GM19395 (cell line): Measurements from ENCODE around the gene ENDOU.

Experiments
- ATAC-seq: cut with Tn5 transposase; IDR thresholded peaks from one replicate; pipeline ENCODE4 v1.9.1; 2021; ENCODE audit warnings: mild to moderate bottlenecking, moderate library complexity; ENCODE audit not compliant: unreplicated experiment

The ENDOU gene

GRCh38 chr12:47744005-47744651 is 18.8 kb upstream of the ENDOU start:
- no peak for ATAC-seq

- ATAC-seq = no peak
Measured at GRCh38 chr12:47743311-47743860, 18.1 kb upstream of the ENDOU start.

- ATAC-seq = no peak
Measured at GRCh38 chr12:47742253-47742825, 17.0 kb upstream of the ENDOU start.

DNA sequence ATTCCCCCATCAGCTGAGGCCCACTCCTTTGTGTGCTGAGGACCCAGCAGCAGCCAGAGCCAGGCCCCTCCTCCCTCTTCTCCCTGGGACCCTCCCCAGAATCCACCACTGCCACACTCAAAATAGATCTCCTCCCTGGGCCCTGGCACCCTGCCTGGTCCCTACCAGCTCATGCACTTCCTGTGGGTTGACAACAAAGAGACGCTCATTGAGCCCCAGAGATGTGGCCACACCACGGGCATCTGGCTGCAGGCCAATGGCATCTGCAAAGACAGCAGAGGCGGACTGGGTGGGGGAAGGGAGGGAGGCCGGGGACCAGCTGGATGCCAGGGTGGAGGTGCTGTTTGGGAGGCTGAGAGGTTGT is 16.0 kb upstream of the ENDOU start:
- ATAC-seq = no peak

DNA sequence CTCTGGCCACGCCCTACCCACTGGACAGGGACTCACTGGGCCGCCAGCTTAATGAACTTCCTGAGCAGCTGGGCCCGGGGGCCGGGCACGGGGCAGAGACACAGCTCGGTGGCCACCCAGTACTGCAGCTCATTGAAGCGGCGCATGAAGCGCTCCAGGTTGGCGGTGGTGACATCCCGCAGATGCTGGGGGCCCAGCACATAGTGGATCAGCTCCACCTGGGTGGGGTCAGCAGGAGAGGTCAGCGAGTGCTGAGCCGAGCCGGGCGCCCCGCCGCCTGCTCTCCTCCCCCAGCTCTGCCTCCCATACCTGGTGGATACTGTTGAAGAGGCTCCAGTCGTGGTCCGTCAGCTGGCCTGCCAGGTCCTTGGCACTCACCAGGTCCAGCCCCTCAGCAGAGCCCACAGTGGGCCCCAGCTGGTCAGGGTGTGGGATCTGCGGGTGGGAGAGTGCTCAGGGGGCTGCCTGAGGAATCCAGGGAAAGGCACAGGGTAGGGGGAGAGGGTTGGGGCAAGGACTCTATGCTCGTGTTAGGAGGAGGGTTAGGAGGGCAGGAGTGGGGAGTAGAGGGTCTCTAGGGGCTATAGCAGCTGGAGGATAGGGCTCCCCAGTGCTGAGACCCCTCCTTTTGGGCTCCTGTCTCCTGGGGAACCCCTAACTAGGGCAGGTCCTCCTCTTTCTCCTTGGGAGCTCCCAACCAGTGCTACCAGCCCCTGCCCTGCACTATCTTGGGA is 15.5 kb upstream of the ENDOU start:
- ATAC-seq = peak; percentile 34

GRCh38 chr12:47739979-47740378 is 14.7 kb upstream of the ENDOU start:
- ATAC-seq = peak; percentile 65

GRCh38 chr12:47739297-47739696 is 14.0 kb upstream of the ENDOU start:
- no peak for ATAC-seq

DNA sequence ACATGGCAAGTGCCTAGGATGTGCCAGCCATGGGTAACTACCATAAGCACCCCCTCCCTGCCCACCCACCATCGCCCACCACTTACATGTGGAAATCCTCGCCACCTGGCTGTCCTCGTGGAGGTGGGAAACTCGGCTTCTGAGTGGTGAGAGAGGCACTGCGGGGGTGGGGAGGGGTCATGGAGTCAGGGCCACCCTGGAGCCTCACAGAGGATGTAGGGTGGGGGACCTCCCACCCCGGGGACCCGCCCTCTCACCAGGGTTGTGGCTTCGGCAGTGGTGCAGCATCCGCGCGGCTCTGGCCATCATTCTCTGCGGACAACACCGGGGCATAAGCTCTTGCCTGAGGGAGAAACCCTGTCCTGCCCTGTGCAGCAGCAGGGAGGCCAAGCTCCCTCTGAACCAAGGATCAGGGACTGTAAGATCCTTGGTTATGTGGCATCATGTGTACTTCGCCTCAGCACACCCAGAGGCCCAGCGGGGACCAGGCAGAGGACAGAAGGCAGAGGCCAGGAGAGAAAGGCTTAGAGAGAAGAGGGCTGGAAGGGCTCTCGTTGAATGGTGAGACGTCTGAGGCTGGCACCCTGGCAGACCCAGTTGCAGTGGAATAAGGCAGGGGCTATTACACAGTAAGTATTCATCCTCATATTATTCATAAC is 12.8 kb upstream of the ENDOU start:
- no peak for ATAC-seq

DNA sequence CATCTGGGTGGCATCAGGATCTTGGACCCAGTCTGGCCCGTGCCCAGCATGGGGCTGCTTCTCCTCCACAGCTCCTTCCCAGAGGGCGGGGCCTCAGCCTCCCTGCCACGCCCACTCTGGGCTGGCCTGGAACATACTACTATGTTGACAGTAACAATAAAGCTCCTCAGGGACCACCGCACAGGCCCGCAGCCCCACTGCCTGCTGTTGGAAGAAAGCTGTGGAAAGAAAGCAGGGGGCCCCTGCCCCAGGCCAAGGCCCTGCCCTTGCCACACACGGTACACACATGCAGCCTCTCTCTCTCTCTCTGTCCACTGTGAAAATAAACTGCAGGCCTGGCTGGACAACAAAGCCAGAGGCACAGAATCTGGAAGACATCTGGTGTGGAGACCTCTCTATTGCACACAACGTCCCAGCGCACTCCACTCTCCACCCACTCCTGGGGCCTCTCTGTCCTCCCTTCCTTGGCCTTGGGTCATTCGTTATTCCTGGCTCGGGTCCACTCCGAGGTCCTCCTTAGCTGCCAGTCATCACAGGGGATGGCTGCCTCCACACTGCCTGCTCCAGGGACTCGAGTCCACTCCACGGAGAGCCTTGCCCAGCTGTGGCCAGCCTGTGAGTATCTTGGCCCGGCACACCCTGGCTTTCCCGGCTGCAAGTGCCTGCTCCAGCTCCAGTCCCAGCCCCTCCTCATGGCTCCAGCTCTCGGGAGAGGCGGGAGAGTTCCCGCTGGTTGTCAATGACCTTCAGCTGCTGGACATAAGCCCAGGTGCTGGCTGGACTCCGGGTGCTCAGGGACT is 11.8 kb upstream of the ENDOU start:
- ATAC-seq = no peak

- ATAC-seq = no peak
Measured at GRCh38 chr12:47736216-47736615, 10.9 kb upstream of the ENDOU start.

DNA sequence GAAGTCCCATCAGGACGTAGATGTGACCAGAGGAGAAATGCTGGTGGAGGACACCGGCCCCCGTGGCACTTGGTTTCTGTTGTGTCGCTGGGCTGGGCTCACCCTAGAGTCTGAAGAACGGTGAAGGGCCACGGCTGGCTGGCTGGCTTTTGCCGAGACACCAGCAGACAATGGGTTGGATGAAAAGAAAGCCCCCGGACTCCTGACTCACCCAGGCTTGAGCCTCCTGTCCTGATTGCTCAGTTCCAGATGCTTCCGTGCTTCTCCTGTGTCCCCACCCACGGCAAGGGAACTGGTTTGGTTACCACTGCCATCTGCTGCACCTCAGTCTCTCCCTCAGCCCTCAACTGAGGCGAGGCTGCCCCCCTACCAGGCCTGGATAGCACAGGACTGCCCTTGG is 10.4 kb upstream of the ENDOU start:
- ATAC-seq = no peak

DNA sequence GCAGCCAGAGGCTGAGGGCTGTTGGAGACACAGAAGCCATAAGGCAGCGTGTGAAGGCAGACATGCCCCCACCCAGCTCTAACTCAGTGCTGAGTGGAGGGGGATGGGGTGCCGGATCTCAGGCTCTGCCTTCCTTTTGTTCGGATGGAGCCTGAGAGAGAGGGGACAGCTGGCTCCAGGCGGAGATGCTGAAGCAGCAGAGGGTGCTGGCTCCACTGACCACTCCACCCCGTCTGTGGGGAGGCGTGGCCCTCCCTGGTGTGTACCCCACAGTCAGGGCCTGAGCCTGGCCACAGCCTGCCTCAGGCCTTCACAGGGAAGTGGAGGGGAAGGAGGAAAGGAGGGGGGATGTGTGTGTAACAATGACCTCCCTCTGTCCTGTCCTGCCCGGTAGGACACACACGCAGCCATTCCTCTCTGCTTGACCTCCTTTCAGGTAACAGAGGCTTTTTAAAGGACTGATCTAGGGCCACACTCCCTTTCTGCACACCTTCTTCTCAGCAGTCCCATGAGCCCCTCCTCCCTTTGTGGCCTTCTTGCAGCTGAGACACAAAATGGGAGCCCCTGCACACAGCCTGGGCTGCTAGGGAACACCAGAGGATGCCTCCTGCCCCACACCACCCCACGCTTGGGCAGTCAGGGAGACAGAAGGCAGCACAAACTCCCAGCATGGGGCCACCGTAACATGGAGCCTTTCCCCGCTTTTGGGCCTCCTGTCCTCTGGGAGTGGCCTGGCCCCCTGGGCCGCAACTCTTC is 9.6 kb upstream of the ENDOU start:
- no peak for ATAC-seq

- no peak for ATAC-seq
Measured at GRCh38 chr12:47733142-47733541, 7.9 kb upstream of the ENDOU start.

GRCh38 chr12:47732504-47732903 is 7.2 kb upstream of the ENDOU start:
- no peak for ATAC-seq

GRCh38 chr12:47731723-47732122 is 6.4 kb upstream of the ENDOU start:
- ATAC-seq = no peak

- ATAC-seq = no peak
Measured at GRCh38 chr12:47730341-47730744, 5.1 kb upstream of the ENDOU start.

GRCh38 chr12:47729233-47729632 is 3.9 kb upstream of the ENDOU start:
- no peak for ATAC-seq

DNA sequence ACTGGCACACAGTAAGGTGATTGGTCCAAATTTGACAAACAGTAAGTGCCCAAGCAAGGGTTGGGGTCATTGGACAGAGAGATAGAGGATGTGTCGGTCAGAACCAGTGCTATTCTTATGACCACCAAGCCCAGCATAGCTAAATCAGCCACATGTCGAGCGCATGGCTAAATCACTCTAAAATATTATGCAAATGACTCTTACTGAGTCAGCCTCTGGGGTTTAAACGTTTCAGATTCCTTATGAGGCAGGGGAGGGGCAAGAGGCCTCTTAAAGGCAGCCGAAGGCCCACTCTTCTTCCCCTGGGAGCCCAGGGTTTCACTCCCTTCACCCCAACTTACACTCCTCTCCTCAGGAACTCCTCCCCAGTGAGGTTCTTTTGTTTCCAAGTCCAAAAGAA is 603 bp upstream of the ENDOU start:
- peak; percentile 90 for ATAC-seq

DNA sequence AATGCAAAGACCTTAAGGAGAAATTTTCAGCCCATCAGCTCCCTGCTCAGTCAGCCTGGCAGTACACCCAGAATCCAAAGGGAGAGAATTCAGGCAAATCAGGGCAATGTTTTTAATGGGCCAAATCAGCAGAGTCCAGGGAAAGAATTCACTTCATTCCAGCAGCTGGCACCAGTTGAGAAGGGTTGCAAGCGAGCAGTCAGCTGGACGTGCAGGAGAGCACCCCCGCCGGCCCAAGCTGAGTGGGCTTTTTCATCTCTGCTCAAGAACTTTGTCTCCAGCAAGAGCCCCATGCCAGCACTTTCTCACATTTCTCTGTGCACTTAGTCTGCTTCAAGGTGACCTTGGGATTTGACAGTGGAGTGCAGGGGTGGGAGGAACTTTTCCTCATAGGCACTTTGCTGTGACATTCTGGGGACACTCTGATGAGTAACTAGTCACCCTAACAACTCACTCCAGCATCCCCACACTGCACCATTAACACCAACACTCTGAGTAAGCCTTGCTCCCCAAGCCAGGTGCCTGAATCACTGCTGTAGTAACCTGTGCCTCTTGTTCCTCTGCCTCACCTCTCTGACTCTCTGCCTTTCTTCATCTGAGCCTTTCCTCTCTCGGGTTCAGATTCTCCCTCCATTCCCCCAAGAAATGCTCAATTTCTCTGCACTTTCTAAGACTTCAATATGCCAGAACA is 2.2 kb downstream of the ENDOU start:
- no peak for ATAC-seq
